Naive B cell (primary cell): ENCODE measurements around the gene LINGO3. TPM values are rescaled to one million over a fixed set of nuclear protein-coding genes. Genes with fewer than 3 reads are reported as not detected.

Experiments
- ATAC-seq, 2 donors: fragments of 150-1000 bp; cut with Tn5 transposase; 2 replicates each; pipeline ENCODE4 v1.10.0; 2021; ENCODE audit warnings: low read depth in 2 of 2, mild to moderate bottlenecking in 2 of 2, moderate library complexity in 2 of 2
- DNase-seq: peaks from one replicate; pipeline ENCODE4 v3.0.0; 2022
- H3K27ac Mint-ChIP-seq, 6 donors: one replicate each; pipeline ENCODE4 v1.8.0; 2020 to 2022; ENCODE audit warnings: mild to moderate bottlenecking in 6 of 6, mixed read lengths in 6 of 6, moderate library complexity in 5 of 6, inconsistent platforms in 2 of 6
- H3K27me3 Mint-ChIP-seq, 3 donors: one replicate each; pipeline ENCODE4 v1.8.0; 2021 to 2022; ENCODE audit warnings: mixed read lengths in 3 of 3, mild to moderate bottlenecking in 1 of 3
- H3K36me3 Mint-ChIP-seq, 2 donors: one replicate each; pipeline ENCODE4 v1.8.0; 2020 to 2022; ENCODE audit warnings: mixed read lengths in 2 of 2, inconsistent platforms in 1 of 2, mild to moderate bottlenecking in 1 of 2
- H3K4me1 Mint-ChIP-seq, 3 donors: one replicate each; pipeline ENCODE4 v1.8.0; 2020 to 2022; ENCODE audit warnings: mixed read lengths in 3 of 3, inconsistent platforms in 1 of 3, mild to moderate bottlenecking in 1 of 3, moderate library complexity in 1 of 3
- H3K4me3 Mint-ChIP-seq, 8 donors: one replicate each; pipeline ENCODE4 v1.8.0; 2020 to 2022; ENCODE audit warnings: mild to moderate bottlenecking in 8 of 8, mixed read lengths in 8 of 8, moderate library complexity in 8 of 8, inconsistent platforms in 2 of 8
- H3K9me3 Mint-ChIP-seq, 7 donors: one replicate each; pipeline ENCODE4 v1.8.0; 2020 to 2022; ENCODE audit warnings: mixed read lengths in 7 of 7, mild to moderate bottlenecking in 5 of 7, inconsistent platforms in 2 of 7, moderate library complexity in 1 of 7
- polyA plus RNA-seq, 6 donors: library from polyadenylated mRNA; unstranded; fragments of 300-500 nt; fragmentation: Illumina TruSeq; gene quantifications; one replicate each; pipeline ENCODE4 v1.2.3, GENCODE V29; 2021; ENCODE audit warnings: low read depth in 6 of 6

Gene LINGO3
- polyA plus RNA-seq, 6 donors from 2014 or later = 6.4 to 45.0 (median 15.4) TPM

DNA sequence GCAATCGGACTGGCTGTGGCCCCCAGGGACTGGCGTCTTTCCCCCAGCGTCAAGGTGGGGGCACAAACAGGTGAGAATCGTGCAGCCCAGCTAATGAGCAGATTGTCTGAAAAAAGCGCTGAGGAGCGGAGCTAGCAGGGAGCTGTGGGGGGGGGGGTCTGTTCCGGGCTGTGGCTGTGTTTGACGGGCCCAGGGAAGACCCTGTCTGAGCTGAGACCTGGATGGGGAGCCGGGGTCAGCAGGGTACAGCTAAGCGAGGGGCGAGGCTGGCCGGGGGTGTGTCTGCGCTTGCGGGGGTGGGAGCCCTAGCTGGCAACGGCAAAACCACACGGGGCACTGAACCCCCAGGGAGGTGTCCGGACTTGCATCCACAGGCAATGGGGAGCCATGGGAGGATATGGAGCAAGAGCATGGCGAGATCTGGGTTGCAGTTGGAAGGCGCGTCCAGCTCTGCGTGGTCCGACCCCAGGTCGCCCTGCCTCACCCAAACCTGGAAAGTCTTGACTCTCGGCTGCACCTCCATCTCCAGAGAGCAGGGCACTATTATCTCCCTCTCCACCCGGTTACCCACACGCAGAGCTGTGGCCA is 4.6 kb downstream of the LINGO3 start:
- Mint-ChIP-seq H3K27me3 (peaks cover 0 to 10% (median 0%) of the 10 kb centered on the region in 3 donors), H3K4me1 (peaks cover 38 to 71% (median 58%) of the 10 kb centered on the region in 3 donors), H3K4me3 (peak overlapping the region; percentile 80 to 92 (median 88)), H3K36me3 (no peaks in the 10 kb centered on the region), H3K27ac (peak overlapping the region; percentile 79 to 96 (median 95)), H3K9me3 (peaks cover 0 to 2% (median 0%) of the 10 kb centered on the region in 7 donors)
- DNase-seq (no peak), ATAC-seq (peak; percentile 3 to 9)

DNA sequence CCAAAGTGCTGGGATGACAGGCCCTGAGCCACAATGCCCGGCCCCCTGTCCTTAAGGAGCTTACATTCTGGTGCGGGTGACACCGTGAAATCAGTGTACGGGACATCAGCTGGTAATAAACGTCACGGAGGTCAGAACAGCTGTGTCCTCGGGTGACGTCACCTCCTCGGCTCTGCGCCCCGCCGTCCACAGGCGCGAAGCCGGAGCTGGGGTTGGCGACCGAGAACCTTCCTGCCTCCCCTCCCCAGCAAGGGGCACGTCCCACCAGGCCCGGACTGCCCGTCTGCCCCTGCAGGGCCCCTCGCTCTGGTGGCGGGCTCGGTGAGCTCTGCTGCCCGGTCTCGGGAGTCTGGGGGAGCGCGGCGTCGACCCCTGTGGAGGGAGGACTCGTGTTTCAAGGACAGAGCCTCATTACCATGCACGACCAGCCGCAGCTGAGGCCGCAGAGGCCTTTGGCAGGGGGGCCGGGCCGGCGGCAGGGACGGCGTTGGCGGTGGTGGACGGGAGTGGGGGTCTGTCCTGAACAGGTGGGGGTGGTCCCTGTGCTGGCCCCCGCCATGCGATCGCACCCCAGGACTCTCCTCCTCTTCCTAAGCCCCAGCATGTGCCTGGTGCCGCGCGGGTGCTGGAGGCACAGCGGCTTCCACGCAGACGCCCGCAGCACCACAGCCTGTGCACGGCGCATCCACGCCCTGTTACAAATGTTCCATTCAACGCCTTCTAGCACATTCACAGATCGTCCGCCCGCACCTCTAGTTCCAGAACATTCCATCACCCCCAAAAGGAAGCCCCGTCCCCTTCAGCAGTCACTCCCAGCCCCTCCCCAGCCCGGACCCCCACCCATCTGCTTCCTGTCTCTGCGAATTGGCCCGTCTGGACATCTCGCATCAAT is 5.4 kb downstream of the LINGO3 start:
- ATAC-seq (peak; percentile 69 to 71), DNase-seq (peak; percentile 72)
- Mint-ChIP-seq H3K4me3 (peak overlapping the region; percentile 80 to 92 (median 88)), H3K36me3 (no peaks in the 10 kb centered on the region), H3K27ac (peak overlapping the region; percentile 92 to 98 (median 96)), H3K27me3 (peaks cover 0 to 10% (median 0%) of the 10 kb centered on the region in 3 donors), H3K9me3 (peaks cover 0 to 2% (median 0%) of the 10 kb centered on the region in 7 donors), H3K4me1 (peaks cover 36 to 77% (median 59%) of the 10 kb centered on the region in 3 donors)

DNA sequence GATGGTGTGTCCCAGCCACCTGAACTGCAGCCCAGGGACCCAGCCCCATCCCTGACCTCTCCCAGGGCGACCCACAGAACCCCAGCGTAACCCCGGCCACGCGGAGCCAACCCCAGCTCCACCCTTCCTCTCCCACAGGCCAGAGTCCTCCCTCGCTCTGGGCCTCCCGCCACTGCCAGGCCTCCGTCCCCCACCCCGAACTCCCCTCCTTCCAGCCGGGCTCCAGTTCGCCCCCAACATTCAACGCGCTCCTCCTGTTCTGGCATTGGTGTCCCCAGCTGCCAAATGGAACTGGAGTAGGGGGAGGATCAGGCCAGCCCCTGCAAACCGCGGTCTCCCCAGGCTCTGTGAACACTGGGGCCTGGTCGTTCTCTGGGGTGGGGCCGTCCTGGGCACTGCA is 7.4 kb downstream of the LINGO3 start:
- H3K4me3 Mint-ChIP-seq = peak overlapping the region in 4 of 8 donors; percentile 15 to 50 (median 38)
- H3K36me3 Mint-ChIP-seq = no peaks in the 10 kb centered on the region
- DNase-seq (no peak), ATAC-seq (no peak)
- H3K27me3 Mint-ChIP-seq = no peaks in the 10 kb centered on the region
- H3K4me1 Mint-ChIP-seq = peaks cover 35 to 77% (median 47%) of the 10 kb centered on the region in 3 donors
- H3K27ac Mint-ChIP-seq = peak overlapping the region in 4 of 6 donors; percentile 49 to 96 (median 90)
- H3K9me3 Mint-ChIP-seq = no peaks in the 10 kb centered on the region

DNA sequence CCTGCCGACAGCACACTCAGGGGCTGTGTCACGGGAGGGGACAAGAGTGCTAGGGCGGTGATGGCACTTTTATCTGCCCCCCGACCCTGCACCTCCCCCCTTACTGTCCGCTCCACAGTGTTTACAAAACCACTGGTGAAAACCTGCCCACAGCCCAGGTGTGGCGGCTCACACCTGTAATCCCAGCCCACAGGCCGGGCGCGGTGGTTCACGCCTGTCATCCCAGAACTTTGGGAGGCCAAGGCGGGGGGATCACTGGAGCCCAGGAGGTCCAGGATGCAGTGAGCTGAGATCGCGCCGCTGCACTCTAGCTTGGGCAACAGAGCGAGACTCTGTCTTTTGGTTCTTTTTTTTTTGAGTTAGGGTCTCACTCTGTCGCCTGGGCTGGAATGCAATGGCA is 11.8 kb downstream of the LINGO3 start:
- ATAC-seq = no peak
- no peaks in the 10 kb centered on the region for H3K9me3 Mint-ChIP-seq
- H3K27ac Mint-ChIP-seq = peak overlapping the region in 3 of 6 donors; percentile 76 to 91 (median 87)
- peaks cover 34 to 75% (median 50%) of the 10 kb centered on the region in 3 donors for H3K4me1 Mint-ChIP-seq
- DNase-seq = no peak
- no peaks in the 10 kb centered on the region for H3K36me3 Mint-ChIP-seq
- no peaks in the 10 kb centered on the region for H3K27me3 Mint-ChIP-seq
- H3K4me3 Mint-ChIP-seq = peak overlapping the region in 3 of 8 donors; percentile 56 to 81 (median 62)

DNA sequence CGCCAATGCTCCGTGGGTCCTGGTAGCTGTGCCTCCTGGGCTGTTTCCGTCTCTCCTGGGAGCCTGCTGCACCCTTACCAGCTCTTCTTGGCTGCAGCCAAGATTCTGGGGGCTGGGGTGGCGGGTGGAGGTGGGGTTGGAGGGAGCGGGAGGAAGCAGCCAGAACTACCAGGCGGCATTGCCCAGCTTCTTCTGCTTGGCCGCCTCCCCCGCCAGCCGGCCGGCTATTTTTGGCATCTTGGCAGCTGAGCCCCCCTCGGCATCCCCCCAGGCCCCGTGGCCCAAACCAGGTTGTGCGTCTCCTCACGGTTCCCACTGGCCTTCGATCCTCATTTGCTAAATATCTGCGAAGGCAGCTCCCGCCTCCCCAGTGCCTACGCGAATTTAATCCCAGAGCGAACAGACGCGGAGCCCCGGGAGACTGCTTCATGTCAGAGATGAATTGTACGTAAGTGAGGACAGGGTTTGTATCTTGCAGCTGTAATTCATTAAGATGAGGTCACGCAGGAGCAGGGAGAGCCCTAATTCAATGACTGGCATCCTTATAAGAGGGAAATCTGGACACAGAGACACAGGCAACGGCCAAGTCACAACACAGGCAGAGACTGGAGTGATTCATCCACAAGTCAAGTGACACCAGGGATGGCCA is 13.1 kb downstream of the LINGO3 start:
- Mint-ChIP-seq H3K27ac (peak overlapping the region in 5 of 6 donors; percentile 51 to 91 (median 78)), H3K4me1 (peaks cover 24 to 63% (median 42%) of the 10 kb centered on the region in 3 donors), H3K9me3 (no peaks in the 10 kb centered on the region), H3K4me3 (peak overlapping the region; percentile 49 to 89 (median 82)), H3K36me3 (no peaks in the 10 kb centered on the region), H3K27me3 (no peaks in the 10 kb centered on the region)
- no peak for ATAC-seq
- DNase-seq = no peak

DNA sequence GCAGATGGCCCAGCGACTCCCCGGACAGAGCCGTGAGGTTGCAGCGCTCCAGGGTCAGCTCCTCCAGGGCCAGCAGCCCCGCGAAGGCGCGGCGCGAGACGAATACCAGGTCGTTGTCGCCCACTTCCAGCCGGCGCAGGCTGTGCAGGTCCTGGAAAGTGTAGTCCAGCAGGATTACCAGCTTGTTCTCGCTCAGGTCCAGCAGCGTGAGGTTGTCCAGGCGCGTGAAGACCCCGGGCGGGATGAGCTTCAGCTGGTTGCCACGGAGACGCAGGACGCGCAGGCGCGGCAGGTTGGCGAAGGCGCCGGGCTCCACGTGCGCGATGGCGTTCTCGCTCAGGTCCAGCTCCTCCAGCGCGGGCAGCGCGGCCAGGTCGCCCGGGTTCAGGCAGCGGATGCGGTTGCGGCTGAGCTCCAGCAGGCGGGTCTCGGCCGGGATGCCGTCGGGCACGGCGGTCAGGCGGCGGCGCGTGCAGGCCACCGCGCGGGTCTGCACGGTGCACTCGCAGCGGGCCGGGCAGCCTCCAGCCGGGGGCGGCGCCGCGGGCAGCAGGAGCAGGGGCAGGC is 16.7 kb downstream of the LINGO3 start:
- Mint-ChIP-seq H3K4me3 (peak overlapping the region; percentile 83 to 93 (median 88)), H3K27me3 (no peaks in the 10 kb centered on the region), H3K27ac (peak overlapping the region in 3 of 6 donors; percentile 42 to 97 (median 85)), H3K36me3 (no peaks in the 10 kb centered on the region), H3K4me1 (peaks cover 53 to 66% (median 63%) of the 10 kb centered on the region in 3 donors), H3K9me3 (no peaks in the 10 kb centered on the region)
- ATAC-seq (no peak), DNase-seq (no peak)

DNA sequence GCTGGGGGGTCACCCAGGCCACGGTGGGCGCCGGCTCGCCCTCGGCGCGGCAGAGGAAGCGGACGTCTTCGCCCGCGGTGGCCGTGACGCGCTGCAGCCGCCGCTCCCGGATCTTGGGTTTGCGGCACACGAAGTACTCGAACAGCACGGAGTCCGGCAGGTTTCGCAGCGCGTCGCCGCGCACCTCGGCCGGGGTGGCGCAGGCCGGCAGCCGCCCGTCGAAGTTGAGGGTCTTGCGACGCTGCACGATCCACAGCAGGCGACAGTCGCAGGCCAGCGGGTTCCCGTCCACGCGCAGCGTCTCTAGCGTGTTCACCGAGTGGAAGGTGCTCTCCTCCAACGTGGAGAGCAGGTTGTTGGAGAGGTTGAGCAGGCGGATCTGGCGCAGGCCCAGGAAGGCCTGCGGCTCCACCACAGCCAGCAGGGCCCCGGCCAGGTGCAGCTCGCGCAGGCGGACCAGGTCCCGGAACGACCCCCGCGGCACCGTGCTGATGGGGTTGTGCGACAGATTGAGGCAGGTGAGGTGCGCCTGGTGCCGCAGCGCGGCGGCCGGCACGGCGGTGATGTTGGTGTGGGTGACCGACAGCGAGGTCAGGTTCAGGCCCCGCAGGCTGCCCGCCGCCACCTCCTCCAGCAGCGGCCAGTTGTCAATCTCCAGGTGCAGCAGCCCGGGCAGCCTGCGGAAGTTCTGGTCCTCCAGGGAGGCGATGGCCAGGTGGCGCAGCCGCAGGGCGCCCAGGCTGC is 17.3 kb downstream of the LINGO3 start:
- H3K36me3 Mint-ChIP-seq = no peaks in the 10 kb centered on the region
- peaks cover 51 to 67% (median 63%) of the 10 kb centered on the region in 3 donors for H3K4me1 Mint-ChIP-seq
- H3K9me3 Mint-ChIP-seq = no peaks in the 10 kb centered on the region
- ATAC-seq (peak; percentile 7 to 8), DNase-seq (no peak)
- no peaks in the 10 kb centered on the region for H3K27me3 Mint-ChIP-seq
- H3K27ac Mint-ChIP-seq = peak overlapping the region; percentile 57 to 97 (median 79)
- H3K4me3 Mint-ChIP-seq = peak overlapping the region; percentile 83 to 93 (median 88)

DNA sequence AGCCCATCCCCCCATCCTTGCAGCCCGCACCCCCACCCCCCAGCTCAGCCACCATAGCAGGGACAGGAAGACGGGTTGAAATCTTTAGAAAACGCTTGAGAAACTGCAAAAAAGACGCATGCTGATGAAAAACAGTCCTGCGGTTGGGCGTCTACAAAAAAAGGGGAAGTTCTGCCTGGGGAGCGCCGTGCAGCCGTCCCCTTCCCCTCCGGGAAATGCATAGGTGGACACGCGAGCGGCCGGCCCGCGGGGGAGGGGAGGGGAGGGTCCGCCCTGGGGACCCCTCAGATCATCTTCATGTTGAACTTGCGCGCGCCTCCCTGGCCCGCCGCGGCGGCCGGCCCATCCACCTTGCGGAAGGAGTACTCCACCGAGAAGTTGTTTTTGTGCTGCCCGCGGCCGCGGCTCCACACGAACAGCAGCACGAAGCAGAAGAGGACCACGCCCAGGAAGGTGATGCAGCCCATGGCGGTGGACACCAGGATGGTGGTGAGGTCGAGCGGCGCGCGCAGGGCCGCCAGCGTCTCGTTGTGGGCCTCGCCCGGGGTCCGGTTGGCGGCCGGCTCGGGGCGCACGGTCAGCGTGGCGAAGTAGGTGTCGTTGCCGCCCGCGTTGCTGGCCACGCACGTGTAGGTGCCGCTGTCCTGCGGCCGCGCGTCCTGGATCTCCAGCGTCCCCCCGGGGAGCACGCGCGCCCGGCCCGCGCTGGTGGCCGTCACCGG is 18.1 kb downstream of the LINGO3 start:
- Mint-ChIP-seq H3K36me3 (no peaks in the 10 kb centered on the region), H3K27ac (peak overlapping the region; percentile 66 to 97 (median 97)), H3K4me1 (peaks cover 48 to 64% (median 58%) of the 10 kb centered on the region in 3 donors), H3K9me3 (no peaks in the 10 kb centered on the region), H3K4me3 (peak overlapping the region; percentile 85 to 97 (median 91)), H3K27me3 (no peaks in the 10 kb centered on the region)
- peak; percentile 89 for DNase-seq
- ATAC-seq = peak; percentile 75 to 76

DNA sequence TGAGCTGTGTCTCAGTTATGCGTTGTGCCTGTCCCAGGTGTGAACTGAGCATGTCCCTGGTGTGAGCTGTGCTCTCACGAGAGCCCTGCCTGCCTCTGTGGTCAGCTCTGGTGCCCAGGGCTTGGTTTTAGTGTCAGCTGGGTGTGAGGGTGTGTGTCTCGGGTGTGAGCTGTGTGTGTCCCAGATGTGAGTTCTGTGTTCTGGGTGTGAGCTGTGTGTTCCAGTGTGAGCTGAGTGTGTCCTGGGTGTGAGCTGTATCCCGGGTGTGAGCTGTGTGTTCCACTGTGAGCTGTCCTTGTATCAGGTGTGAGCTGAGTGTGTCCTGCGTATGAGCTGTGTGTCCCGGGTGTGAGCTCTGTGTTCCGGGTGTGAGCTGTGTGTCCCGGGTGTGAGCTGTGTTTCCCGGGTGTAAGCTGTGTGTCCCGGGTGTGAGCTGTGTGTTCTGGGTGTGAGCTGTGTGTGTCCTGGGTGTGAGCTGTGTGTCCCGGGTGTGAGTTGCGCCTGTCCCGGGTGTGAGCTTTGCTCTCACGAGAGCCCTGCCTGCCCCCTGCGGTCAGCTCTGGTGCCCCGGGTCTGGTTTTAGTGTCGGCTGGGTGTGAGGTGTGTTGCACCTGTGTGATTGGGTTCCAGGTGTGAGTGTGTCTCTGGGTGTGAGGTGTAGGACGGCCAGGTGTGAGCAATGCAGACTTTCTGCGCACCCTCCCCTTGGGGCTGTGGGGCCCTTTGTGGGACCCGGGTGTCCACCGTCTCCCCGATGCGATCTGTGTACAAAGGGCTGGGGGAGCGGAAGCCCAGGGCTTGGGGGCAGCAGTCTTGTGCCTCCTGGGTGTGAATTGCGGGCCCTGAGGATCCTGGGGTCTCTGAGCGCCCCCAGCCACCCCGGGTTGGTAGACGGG is 18.9 kb downstream of the LINGO3 start:
- DNase-seq = no peak
- Mint-ChIP-seq H3K4me3 (peak overlapping the region; percentile 85 to 97 (median 91)), H3K4me1 (peaks cover 42 to 56% (median 51%) of the 10 kb centered on the region in 3 donors), H3K36me3 (no peaks in the 10 kb centered on the region), H3K27ac (peak overlapping the region; percentile 80 to 97 (median 97)), H3K27me3 (no peaks in the 10 kb centered on the region), H3K9me3 (no peaks in the 10 kb centered on the region)
- peak; percentile 21 to 27 for ATAC-seq

DNA sequence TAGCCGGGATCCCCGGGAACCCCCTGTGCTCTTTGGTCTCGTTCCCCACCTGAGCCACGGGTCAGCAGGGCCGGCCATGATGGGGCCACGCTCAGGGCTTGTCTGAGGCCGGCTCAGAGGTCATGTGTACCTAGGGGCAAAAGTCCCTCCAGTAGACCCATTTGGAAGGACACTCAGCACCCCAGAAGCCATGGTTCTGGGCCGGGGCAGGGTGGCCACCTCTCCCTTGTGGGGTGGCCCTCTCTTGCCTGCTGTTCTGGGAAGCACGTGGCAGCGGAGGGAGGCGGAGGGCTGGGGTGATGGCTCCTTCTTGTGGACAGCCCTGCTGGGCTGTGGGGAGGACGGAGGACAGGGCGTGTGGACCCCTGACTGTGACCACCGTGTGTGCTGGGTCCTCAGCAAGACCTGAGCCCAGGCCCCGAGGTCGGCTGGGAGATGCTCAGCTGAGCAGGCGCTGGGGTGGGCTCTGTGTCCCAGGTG is 19.6 kb downstream of the LINGO3 start:
- no peak for DNase-seq
- H3K9me3 Mint-ChIP-seq = no peaks in the 10 kb centered on the region
- peak overlapping the region in 5 of 6 donors; percentile 95 to 97 (median 97) for H3K27ac Mint-ChIP-seq
- H3K4me3 Mint-ChIP-seq = peak overlapping the region; percentile 85 to 97 (median 91)
- no peaks in the 10 kb centered on the region for H3K36me3 Mint-ChIP-seq
- H3K27me3 Mint-ChIP-seq = no peaks in the 10 kb centered on the region
- no peak for ATAC-seq
- H3K4me1 Mint-ChIP-seq = peaks cover 37 to 49% (median 44%) of the 10 kb centered on the region in 3 donors
